Left cardiac atrium (tissue), 4 donors: ENCODE results near the gene RIF1. TPM values are rescaled to one million over a fixed set of nuclear protein-coding genes. Genes with fewer than 3 reads are reported as not detected.

ENCODE experiments used
- ATAC-seq, 2 donors: fragments of 200-7000 bp; cut with Tn5 transposase; one replicate each; pipeline ENCODE4 v1.9.1; 2020; ENCODE audit warnings: mild to moderate bottlenecking in 2 of 2, moderate library complexity in 2 of 2
- DNase-seq: peaks from one replicate; pipeline ENCODE4 v3.0.0-alpha.2; 2020
- intact Hi-C, 2 donors: fragments of 100-400 bp; cut with DNase I; formaldehyde crosslinking; loops; one replicate each; pipeline versions ENCODE4 v1.14.1 to v1.15.1; 2022 to 2023
- microRNA-seq, 2 donors: library from miRNA; unstranded; fragments of <30 nt; microRNA quantifications; one replicate each; pipeline ENCODE4 v1.2.0, GENCODE V29; 2020
- total RNA-seq, 2 donors: library from RNA; stranded (reverse); fragmentation: NEBNext Ultra II Directional; extraction: Animal tissue kit (Norgen Biotek cat#: 25700); gene quantifications; one replicate each; pipeline ENCODE4 v1.2.1, GENCODE V29; 2021
- donor health status: DM: no; HTN: yes; CAD: no.
- donor health status: DM: no; HTN: yes; CAD: no; lungs with severe emphysema.
- donor health status: DM: yes; HTN: yes; CAD: no.
- donor health status: Dilated cardiomyopathy.

Gene RIF1
- total RNA-seq, 2 donors from 2014 or later: 17.3 to 19.4 TPM

- intact Hi-C loops: no loop called here
Measured at GRCh38 chr2:151486053-151486452, 76.4 kb downstream of the RIF1 start.

GRCh38 chr2:151490276-151490675 is 80.6 kb downstream of the RIF1 start:
- DNase-seq: no peak
- intact Hi-C loops: no loop called here
- ATAC-seq: no peak

More at GRCh38 chr2:151486053-151486452, 76.4 kb downstream of the RIF1 start:
- DNase-seq (no peak), ATAC-seq (no peak)

- intact Hi-C loops: no loop called here
- no peak for DNase-seq
- ATAC-seq: no peak
Measured at GRCh38 chr2:151491496-151491895, 81.8 kb downstream of the RIF1 start.

GRCh38 chr2:151498178-151498577 is 88.5 kb downstream of the RIF1 start:
- intact Hi-C loops: no loop called here
- no peak for ATAC-seq
- no peak for DNase-seq

GRCh38 chr2:151506170-151506569 is 96.5 kb downstream of the RIF1 start:
- intact Hi-C loops: no loop called here
- DNase-seq (no peak), ATAC-seq (no peak)

- ATAC-seq (no peak), DNase-seq (no peak)
- intact Hi-C loops: no loop called here
Measured at GRCh38 chr2:151508519-151508918, 98.8 kb downstream of the RIF1 start.

- ATAC-seq (no peak), DNase-seq (no peak)
- intact Hi-C loops: no loop called here
Measured at GRCh38 chr2:151518802-151519201, 109.1 kb downstream of the RIF1 start.

GRCh38 chr2:151520976-151521375 is 111.3 kb downstream of the RIF1 start:
- intact Hi-C loops: no loop called here
- DNase-seq (no peak), ATAC-seq (no peak)

GRCh38 chr2:151522556-151522955 is 112.9 kb downstream of the RIF1 start:
- DNase-seq (no peak), ATAC-seq (no peak)
- intact Hi-C loops: no loop called here

GRCh38 chr2:151523850-151524249 is 114.1 kb downstream of the RIF1 start:
- ATAC-seq: no peak
- no peak for DNase-seq
- intact Hi-C loops: no loop called here

GRCh38 chr2:151525821-151526373 is 116.2 kb downstream of the RIF1 start:
- intact Hi-C loops: no loop called here
- ATAC-seq: no peak
- no peak for DNase-seq

- DNase-seq (no peak), ATAC-seq (no peak)
- intact Hi-C loops: no loop called here
Measured at GRCh38 chr2:151526572-151527090, 116.9 kb downstream of the RIF1 start.

Small RNA genes within 50 kb of the gene (microRNA-seq; reads per million reads assigned to microRNA genes)
- gene MIR4773-1 (0 reads per million in 2 donors), gene MIR4773-2 (0 reads per million in 2 donors)

Other genes with a start within 250 kb of the RIF1 start
- 1 to 10 TPM; 2.0 to 3.1 TPM for gene RBM43, start 148.0 kb upstream of the RIF1 start, total RNA-seq
- gene NMI, start 120.2 kb upstream of the RIF1 start, total RNA-seq: 1 to 10 TPM; 5.9 to 7.7 TPM
- gene TNFAIP6, start 52.3 kb upstream of the RIF1 start, total RNA-seq: 1 to 10 TPM; 5.1 to 7.6 TPM